GM13977 (cell line): Measurements from ENCODE around the gene ABHD12B.
A peak's percentile ranks its signal among the peaks of the same experiment; 100 is the strongest.

Experiments
- DNase-seq: peaks from one replicate; pipeline ENCODE4 v3.0.0; 2012; ENCODE audit warnings: low spot score
- in situ Hi-C: fragments of 300-500 bp; cut with MboI; formaldehyde crosslinking; loops from one replicate; pipeline ENCODE4 v1.12.0; 2022; ENCODE audit warnings: low sequenced_read_pairs, low pct_unique_long_range_greater_than_20kb, mixed read lengths, inconsistent platforms; ENCODE audit not compliant: unreplicated experiment
- TF ChIP-seq, protein P1 (sequence below): IDR thresholded peaks from 2 replicates; pipeline ENCODE4 v1.5.1; 2012; ENCODE audit warnings: mild to moderate bottlenecking, control low read depth; ENCODE audit not compliant: insufficient read depth; ENCODE audit errors: extremely low read depth, missing control alignments

Gene ABHD12B

DNA sequence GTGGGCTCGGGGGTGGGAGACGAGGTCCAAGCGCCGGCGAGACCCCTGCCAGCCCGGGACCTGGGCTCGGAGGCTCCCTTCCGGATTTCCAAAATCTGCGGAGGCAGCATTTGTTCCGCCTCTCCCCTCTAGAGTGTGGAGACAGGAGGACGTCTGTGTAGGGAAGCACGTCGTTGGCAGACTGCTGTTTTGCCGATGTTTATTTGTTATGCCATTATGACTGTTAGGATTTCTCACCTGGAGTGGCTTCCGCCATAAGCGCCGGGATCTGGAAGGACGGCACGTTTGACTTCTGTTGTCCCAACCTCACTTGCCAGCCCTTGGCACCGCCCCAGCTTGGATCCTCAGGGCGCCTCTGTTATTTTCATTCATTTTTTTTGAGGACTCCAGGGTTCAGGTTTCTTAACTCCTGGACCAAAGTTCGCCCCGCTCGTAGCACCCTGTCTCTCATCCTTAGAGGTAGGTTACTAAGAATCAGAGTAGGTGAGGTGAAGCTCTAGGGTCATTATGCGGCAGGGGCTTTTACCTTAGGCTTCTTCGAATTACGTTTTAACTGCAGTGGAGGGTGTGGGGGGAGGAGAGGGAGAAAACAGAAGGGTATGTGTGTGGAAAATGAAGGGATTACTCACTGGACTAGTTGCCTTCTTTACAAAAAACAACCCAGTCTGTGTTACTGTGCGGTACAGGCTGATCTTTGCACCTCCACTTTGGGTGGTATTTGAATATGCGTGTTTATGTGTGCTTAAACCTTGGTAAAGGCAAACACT, 73.0 kb downstream of the ABHD12B start:
- in situ Hi-C loops, result no loop called here
- DNase-seq, result peak; percentile 40
- TF ChIP-seq, protein P1, sequence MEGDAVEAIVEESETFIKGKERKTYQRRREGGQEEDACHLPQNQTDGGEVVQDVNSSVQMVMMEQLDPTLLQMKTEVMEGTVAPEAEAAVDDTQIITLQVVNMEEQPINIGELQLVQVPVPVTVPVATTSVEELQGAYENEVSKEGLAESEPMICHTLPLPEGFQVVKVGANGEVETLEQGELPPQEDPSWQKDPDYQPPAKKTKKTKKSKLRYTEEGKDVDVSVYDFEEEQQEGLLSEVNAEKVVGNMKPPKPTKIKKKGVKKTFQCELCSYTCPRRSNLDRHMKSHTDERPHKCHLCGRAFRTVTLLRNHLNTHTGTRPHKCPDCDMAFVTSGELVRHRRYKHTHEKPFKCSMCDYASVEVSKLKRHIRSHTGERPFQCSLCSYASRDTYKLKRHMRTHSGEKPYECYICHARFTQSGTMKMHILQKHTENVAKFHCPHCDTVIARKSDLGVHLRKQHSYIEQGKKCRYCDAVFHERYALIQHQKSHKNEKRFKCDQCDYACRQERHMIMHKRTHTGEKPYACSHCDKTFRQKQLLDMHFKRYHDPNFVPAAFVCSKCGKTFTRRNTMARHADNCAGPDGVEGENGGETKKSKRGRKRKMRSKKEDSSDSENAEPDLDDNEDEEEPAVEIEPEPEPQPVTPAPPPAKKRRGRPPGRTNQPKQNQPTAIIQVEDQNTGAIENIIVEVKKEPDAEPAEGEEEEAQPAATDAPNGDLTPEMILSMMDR, result no peak

- in situ Hi-C loops, result no loop called here
Observed at GRCh38 chr14:50946234-50946935, 74.5 kb downstream of the ABHD12B start.

GRCh38 chr14:50947446-50947845, 75.6 kb downstream of the ABHD12B start:
- TF ChIP-seq, protein P1, result no peak
- DNase-seq, result no peak
- in situ Hi-C loops, result no loop called here

More at GRCh38 chr14:50946234-50946935, 74.5 kb downstream of the ABHD12B start:
- DNase-seq, result no peak
- TF ChIP-seq, protein P1, result no peak

DNA sequence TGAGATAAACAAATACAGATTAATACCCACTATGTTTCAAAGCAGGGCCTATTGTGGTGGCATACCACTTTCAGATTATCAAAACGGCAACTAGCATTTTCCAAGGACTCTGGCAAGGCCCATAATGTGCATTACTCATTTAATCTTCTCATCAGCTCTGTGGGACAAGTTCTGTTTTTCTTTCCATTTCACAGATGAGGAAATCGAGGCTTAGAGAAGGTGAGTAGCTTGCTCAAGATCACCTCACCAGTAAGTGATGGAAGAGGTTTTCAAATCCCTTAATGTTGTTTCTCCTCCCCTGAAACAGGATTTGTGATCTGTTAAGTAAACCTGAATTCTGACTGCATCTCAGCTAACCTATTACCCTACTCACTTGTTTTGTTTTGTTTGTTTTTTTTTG, 76.4 kb downstream of the ABHD12B start:
- in situ Hi-C loops, result no loop called here
- TF ChIP-seq, protein P1, result no peak
- no peak for DNase-seq

DNA sequence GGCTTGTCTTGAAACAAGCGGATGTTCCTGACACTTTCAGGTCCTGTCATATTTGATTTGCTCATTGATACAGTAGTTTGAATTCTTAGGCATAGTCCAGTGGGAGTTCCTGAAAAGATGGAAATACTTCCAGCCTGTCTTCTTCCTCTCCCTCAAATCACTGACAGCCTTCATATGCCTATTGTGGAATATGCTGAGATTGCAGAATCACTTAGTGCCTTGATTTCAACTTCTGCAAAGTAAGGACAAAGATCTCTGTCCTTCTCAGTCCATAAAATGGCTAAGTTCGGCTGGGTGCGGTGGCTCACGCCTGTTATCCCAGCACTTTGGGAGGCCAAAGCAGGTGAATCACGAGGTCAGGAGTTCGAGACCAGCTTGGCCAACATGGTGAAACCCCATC, 79.2 kb downstream of the ABHD12B start:
- TF ChIP-seq, protein P1, result no peak
- in situ Hi-C loops, result no loop called here

GRCh38 chr14:50953502-50953901, 81.6 kb downstream of the ABHD12B start:
- DNase-seq, result no peak
- in situ Hi-C loops, result no loop called here
- TF ChIP-seq, protein P1, result no peak

More for the DNA sequence above, 79.2 kb downstream of the ABHD12B start:
- no peak for DNase-seq
